ENCODE measurements around the gene PLXNA2.

The PLXNA2 gene

DNA sequence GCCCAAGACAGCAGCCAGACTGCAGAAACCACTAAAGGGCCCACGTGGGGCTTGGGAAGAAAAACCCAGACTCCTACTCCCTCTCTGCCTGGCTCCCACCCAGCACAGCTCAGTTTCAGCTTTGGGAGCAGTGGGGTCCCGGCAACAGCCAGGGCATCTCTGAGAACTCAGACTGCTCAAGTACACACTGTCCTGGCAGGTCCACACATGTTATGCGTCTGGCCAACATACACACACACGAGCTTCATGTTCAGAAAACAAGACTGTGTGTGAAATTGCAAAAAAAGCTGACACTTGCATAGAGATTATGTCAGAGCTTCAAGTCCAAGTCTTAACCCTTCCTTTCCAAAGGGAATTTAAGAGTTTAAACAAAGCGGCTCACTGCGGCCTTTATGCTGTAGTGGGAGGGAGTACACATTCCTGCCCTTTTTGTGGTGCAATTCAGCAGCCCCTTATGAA, 196.7 kb downstream of the PLXNA2 start:
- no peak for DNase-seq (ENCODE audit: low read depth in 1 of 2, low spot score in 1 of 2)

DNA sequence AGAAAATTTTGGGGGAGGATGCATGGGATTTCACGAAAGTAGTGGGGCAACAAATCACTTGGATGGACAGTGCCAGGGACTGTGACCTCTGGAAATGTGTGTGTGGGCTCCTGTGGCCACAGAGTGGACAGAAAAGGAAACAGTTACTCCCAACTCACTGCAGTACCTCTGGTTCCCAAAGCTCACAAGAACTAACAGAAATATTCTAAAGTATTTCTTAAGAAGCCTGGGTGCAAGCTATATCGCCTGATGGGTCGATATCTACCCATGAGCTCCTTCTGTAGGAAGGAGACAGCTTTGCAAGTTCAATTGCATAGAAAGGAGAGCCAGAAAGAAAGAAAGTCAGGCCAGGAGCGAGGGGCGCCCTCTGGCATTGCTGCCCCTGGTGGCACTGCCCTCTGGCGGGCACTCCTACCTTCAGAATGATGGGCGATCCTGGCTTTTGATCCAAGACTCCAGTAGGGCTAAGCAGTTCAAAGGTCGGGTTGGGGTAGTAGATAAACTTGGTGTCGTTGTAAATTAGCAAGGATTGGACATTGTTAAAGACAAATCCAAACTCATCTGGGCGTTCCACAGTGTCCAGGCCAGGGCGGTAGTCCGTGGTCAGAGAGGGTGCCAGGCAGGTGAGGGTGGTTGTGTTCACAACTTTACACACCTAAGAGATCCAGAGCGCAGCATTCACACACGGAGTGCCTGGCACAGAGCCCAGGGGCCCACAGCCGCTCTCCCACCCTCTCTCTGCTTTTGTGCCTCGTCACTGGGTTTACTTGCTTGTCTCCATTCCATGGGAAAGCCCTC, 198.5 kb downstream of the PLXNA2 start:
- no peak for DNase-seq (ENCODE audit: low read depth in 1 of 2, low spot score in 1 of 2)

DNA sequence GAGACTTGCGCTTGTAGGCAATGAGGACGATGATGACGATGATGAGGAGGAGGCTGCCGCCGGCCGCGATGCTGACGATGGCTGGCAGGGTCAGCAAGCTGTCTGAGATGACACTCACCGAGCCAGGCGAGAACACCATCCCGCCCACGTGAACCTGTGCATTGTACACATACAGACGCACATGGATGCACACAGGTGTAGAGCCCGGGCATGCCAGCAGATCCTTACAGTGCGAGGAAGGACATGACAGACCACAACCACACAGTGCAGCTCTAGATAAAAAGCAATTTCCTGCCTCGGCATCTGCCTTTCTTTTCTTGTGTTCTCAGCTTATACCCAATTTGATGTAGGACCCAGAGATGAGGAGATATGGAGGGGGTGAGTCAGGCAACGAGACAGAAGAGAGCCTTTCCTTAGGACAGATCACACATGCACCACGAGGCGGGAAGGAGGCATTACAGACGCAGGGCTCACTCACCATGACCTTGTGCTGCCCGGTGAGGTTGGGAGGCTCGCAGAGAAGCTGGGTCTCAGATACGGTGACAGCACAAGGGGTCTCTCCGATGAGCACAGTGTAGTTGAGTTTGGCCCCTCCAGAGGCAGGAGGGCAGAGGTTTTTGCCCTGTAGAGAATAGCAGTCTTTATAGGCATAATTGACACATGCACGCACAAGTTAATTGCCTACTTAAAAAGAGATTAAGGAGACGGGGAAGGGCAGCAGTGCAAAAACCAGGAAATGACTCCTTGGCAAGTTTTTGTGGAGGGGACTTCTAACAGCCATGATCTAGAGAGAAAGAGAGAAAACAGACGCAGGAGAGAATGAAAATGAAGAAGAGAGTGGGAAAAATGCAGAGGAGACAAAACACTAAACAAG, 199.4 kb downstream of the PLXNA2 start:
- DNase-seq (ENCODE audit: low read depth in 1 of 2, low spot score in 1 of 2) = no peak

DNA sequence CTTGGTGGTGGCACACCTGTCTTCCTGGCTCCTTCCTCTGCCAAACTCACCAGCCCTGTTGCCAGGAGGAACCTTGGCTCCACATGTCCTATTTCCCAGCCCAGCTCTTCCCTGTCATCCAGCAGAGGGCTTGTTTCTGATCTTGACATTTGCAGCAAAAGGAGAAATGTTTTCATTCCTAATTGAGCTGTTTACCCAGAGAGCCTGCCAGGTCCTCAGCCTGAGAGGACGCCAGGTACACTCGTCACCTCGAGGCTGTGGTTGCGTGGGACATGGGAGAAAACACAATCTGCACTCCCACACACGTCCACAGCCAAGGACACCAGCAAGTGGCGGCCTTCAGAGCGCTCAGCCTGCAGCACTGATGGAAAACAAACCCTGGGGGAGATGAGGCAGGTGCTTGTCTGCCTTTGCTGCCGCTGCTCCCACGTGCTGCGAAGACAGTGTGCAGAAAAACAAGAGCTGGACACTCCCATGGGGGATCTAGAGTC, 200.4 kb downstream of the PLXNA2 start:
- DNase-seq (ENCODE audit: low read depth in 1 of 2, low spot score in 1 of 2) = no peak

DNA sequence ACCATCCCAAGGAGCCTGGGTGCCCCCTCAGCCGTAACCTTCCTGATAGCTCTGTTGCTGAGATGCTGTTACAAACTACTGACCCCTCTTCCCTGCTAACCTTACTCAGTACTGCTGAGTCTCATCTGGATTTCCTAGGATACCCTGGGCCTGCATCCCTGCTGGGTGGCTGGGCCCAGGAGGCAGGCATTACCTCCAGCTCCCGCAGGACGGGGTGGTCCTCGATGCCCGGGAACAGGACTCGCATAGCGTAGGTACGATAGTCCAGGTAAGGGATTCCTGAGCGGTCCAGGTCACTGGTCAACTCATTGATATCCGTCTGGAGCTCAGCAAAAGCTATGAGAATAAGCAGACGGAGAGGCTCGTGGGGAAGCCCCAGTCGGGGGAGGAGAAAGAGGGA, 201.3 kb downstream of the PLXNA2 start:
- no peak for DNase-seq (ENCODE audit: low read depth in 1 of 2, low spot score in 1 of 2)

DNA sequence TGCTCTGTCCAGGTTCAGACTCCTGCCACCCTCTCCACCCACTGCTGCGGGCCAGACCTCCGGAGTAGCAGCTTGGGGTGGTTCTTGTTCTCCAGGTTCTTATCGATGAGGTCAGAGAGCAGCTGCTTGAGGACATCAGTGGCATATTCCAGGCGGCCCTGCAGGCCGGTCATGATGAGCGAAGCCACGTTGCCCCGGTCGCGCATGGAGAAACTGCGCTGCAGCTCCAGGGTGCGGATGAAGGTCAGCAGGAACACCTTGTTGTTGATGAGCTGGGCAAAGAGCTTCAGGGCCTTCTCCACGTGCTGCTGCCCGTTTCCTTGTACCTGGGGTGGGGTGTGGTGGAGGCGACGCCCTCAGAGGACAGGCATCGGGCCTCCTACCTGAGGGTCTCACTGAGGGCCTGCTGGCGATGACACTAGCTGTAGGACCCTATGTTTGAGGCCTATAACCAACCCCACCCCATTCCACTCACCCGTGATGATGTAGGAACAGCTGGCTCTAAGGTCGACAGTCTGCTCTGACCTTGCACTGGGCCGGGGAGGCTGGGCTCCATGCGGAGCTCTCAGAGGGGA, 202.1 kb downstream of the PLXNA2 start:
- no peak for DNase-seq (ENCODE audit: low read depth in 1 of 2, low spot score in 1 of 2)

DNA sequence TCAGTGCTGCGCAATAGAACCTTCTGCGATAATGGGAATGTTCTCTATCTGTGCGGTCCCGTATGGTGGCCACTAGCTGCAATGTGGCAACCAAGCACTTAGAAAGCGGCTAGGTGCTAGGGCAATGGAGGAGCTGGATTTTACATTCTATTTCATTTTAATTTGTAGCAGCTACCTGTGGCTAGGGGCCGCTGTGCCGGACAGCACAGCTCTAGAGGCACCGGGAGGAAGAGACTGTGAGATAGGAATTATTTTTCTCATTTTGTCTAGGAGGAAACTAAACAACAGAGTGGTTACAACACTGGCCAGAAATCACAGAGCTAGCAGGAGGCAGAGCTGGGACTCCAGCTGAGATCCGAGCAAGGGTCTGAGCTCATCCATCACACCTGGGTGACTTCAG, 202.7 kb downstream of the PLXNA2 start:
- no peak for DNase-seq (ENCODE audit: low read depth in 1 of 2, low spot score in 1 of 2)

DNA sequence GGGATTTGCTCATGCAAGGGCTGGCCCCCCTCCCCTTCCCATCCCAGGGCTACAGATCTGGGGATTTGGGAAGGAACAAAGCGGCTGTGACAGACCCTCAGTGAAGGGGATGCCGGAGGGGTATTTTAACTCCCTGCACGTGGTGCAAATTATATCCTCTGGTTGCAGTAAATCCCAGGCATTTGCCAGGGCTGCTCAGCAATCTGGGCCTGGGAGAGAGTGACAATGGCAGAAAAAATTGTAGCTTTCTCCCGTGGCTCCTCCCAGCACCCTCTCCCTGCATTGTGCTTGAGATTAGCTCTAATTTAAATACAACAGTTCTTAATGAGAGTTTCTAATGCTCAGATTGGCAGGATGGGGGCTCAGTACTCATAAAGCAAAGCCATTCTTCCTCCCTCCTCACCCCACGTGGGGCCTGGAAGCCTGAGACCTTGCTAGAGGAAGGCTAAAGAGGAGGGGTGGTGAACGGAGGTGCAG, 203.3 kb downstream of the PLXNA2 start:
- DNase-seq (ENCODE audit: low read depth in 1 of 2, low spot score in 1 of 2) = no peak

DNA sequence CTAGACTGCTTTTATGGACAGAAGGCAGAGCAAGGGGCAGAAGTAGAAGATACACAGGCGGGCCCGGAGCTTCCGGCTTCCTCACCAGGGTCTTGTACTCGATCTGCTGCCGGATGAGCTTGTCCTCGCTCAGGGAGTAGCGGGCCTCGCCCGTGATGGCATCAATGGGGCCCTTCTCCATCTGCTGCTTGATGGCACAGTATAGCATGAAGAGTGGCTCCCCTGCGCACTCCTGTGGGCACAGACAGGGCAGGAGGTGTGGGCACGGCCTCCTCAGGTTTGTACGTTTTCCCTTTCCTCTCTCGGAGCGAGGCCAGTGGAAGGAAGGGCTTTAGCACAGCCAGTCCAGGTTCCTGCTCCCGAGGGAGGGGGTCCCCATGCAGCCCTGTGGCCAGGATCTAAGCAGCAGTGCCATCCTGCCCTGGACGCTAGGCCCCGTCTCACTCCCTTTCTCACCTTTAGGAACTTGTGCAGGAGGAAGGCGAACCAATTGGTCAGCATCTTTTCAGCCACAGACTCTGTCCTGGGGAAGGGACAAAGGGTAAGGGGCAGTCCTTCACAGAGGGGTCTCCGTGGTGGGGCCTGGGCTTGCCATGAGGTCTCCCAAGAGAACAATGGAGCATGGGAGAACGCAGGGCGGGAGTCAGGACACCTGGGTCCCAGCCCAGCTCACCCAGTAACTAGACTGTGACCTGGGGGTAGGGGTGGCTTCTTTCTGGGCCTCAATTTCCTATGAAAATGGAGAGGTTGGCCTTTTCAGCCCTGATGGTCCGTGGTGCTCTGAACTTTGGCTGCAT, 204.4 kb downstream of the PLXNA2 start:
- no peak for DNase-seq (ENCODE audit: low read depth in 1 of 2, low spot score in 1 of 2)

DNA sequence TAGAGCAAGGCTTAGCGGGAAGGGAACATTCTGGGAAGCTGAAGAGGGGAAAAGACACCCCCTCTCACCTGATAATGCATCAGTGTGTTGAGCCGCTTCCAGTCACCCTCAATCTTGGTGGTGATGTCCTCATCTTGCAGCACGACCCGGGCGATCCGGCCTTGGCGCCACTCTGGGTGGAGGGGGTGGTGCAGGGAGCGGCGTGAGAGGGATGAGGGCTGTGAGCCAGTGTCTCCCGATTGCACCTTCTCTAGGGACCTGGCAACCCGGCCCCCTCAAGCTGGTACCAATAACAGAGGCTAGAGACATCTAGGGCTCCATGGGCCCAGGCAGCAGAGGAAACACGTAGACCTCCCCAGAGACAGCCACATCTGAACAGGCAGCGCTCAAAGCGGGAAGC, 205.9 kb downstream of the PLXNA2 start:
- no peak for DNase-seq (ENCODE audit: low read depth in 1 of 2, low spot score in 1 of 2)

DNA sequence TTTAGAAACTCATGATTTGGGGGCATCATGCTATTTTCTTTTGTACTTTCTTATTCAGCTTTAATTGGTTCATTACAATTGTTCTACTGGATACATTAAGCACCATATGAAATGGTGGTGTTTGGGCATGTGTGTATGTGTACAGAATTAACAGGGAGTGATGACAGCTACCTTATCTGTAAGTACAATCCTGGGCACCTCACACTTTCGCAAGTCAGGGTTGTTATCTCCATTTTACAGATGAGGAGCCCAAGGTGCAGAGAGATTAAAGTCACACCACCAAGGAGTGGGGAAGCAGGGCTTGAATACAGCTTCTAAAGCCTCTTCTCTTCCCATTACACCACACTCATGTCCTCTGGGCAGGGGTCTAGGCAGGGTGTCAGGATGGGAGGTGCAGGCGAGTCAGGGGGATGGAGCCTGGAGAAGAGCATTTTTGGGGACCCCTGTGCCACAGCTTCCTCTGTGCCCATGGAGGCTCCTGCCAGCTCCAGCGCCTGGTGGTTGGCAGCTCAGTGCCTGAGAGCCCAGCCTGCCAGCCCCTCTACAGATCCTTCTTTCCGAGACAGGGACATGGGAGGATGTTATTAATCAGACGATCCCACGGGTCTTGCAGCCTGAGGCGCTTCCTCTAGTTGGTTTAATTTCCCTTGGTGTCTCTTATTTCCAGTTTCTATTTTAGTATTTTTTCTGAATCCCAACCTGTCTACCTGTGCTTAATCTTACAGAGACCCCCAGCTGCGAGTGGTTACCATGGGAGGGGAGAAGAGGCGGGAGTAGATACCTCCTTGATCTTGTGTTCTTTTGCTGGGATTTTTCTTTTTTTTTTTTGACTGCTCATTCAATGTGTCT, 207.0 kb downstream of the PLXNA2 start:
- DNase-seq (ENCODE audit: low read depth in 1 of 2, low spot score in 1 of 2) = no peak

DNA sequence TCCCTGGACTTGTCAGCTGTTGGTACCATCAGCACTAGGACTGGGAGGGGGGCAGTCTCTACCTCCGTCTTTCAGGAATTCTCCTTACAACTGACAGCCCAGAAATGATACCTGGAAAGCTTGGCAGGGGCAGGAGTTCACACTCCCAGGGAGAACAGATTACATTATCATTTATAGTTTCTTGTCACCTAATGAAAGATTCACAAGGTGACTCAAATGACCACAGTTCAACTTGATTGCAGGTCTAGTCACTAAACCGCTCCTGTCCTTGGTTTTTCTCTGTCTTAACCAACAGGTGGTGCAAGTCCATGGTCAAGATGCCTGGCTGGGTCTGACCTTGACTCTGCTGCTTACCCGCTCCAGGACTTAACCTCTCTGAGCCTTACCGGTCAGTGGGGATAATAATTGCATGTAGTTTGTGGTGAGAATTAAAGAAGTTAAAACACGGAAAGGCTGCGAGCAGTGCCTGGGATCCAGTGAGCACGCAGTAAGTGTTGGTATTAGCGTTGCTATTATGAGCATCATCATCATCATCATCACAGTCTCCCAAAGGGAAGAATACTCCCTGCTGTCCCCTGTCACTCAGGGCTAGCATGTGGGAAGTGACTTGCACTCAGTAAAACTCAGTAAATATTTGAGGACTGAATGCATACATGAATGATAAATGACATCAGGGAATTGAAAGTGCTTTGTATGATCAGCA, 207.9 kb downstream of the PLXNA2 start:
- no peak for DNase-seq (ENCODE audit: low read depth in 1 of 2, low spot score in 1 of 2)

DNA sequence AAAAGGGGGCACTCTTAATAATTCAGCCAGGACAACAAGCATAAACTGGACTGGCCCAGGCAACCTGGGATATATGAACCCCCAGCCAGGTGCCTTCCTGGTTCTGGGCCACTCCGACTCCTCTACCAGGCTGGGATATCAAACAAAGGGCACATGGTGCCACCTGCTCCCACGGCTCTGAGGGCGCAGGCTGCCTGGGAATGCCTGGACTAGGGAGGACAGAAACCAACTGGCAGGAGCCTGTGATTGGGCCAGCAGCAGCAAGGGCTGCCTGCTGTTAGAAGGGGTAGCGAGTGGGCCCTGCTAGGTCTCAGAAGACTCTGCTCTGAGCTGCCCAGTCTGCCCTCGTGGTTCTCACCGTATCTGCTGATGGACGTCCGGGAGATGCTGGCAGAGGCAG, 210.0 kb downstream of the PLXNA2 start:
- no peak for DNase-seq (ENCODE audit: low read depth in 1 of 2, low spot score in 1 of 2)

DNA sequence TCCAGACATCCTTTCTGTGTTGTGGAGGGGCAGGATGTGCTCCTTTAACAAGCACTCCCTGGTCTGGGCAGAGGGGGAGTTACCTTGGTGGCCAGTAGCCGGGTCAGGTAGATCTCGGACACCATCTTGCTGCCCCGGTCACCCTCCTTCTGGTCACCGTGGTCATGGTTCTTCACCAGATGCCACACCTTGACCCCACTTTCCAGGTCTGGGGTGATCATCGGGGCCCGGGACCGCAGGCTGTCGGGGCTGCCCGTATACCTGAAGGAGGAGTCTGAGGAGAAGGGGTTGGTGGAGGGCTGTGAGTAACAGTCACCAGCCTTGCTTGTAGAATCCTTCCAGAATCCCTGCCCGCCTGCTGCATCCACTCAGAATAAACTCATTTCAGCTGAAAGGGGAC, 210.9 kb downstream of the PLXNA2 start:
- DNase-seq (ENCODE audit: low read depth in 1 of 2, low spot score in 1 of 2) = no peak

DNA sequence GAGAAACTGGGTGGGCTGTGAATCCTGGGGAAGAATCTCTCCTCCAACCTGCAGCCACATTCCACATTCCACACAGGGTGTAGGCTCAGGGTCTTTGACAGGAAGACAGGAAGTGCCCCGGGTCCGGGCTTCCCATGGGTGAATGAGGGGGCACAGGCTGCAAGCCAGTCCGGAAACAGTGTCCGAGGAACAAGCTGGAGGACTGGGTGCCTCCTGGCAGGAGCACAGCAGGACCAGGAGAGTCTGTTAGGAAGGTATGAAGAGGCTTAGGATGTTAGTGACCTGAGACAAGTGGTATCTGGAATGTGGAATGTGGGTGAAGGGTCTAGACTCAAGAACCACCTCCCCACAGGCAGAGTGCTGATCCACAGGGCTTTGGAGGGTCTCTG, 212.3 kb downstream of the PLXNA2 start:
- no peak for DNase-seq (ENCODE audit: low read depth in 1 of 2, low spot score in 1 of 2)

DNA sequence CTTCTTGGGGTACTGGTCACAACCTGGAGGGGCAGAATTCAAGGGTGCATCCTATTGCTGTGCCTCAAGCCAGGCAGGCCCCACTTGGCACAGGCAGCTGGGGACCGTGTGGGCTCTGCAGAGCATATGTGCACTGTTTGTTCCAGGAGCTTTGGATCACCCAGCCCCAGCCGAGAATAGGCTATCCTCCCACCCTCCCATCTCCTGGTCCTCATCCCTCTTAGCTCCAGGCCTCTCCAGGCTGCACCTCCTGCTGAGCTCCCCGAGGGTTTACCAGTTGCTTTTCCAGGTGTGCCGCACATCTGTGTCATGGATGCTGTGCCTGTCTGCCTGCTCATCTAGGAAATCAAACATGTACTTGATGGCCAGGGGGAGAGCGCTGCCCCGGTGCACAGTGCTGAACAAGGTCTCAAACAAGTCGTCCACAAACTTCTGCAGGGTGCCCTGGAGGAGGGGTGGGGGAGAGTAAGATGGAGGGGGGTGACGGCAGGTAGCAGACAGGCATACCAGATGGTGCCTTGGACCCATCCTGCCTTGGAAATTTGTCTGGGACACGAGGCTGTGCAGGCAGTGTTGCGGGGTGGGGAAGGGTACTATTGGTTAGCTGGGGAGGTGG, 212.8 kb downstream of the PLXNA2 start:
- no peak for DNase-seq (ENCODE audit: low read depth in 1 of 2, low spot score in 1 of 2)

DNA sequence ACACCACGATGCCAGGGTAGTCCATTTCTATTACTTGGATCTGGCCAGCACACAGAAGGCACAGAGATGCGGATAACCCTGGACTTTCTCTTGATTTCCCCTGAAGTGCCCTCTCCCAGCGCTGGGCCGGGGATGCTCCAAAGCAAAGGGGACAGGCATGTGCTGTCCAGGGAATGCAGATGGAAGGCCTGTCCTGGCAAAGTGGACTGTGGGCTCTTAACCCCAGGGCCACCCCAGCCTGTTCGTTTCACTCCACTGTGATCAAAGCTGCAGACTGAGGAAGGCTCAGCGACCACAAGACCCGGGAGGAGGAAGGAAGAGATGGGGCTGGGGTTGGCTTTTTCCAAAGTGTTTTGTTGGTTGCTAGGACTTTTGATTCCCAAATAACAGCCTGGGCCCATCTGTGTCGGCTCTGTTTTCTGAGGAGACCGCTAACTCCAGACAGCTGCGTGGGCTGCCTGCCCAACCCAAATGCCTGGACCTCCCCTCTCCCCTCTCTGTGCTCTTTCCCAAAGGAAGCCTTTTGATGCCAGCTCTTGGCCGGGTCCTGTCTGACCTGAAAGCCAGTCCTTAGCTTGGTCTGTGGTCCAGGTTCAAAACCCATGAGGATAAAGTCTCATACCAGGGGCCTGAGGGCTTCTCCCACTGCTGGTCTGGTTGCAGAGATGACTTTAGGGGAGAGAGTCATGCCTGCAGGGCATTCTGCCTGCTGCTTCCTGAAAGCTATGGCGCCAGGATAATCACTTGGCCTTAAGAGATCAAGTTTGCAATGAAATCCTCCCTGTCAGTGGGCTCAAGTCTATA, 213.7 kb downstream of the PLXNA2 start:
- no peak for DNase-seq (ENCODE audit: low read depth in 1 of 2, low spot score in 1 of 2)
